GM19395 (cell line): Measurements from ENCODE around the gene IQGAP3.

ENCODE experiments used
- ATAC-seq: cut with Tn5 transposase; IDR thresholded peaks from one replicate; pipeline ENCODE4 v1.9.1; 2021; ENCODE audit warnings: mild to moderate bottlenecking, moderate library complexity; ENCODE audit not compliant: unreplicated experiment

The IQGAP3 gene

GRCh38 chr1:156498432-156499193 lies 73.8 kb downstream of the IQGAP3 start:
- no peak for ATAC-seq

GRCh38 chr1:156497743-156498431 lies 74.5 kb downstream of the IQGAP3 start:
- no peak for ATAC-seq

- ATAC-seq = no peak
These were observed 75.2 kb downstream of the IQGAP3 start for GRCh38 chr1:156497078-156497742.

- ATAC-seq = no peak
These were observed 76.1 kb downstream of the IQGAP3 start for GRCh38 chr1:156496211-156496761.

GRCh38 chr1:156495401-156496140 lies 76.8 kb downstream of the IQGAP3 start:
- no peak for ATAC-seq

GRCh38 chr1:156494309-156494895 lies 78.0 kb downstream of the IQGAP3 start:
- no peak for ATAC-seq

GRCh38 chr1:156493742-156494141 lies 78.6 kb downstream of the IQGAP3 start:
- no peak for ATAC-seq

GRCh38 chr1:156493154-156493631 lies 79.2 kb downstream of the IQGAP3 start:
- no peak for ATAC-seq

- ATAC-seq = no peak
These were observed 79.7 kb downstream of the IQGAP3 start for GRCh38 chr1:156492591-156493080.

GRCh38 chr1:156492013-156492590 lies 80.3 kb downstream of the IQGAP3 start:
- ATAC-seq = no peak

- ATAC-seq = no peak
These were observed 81.0 kb downstream of the IQGAP3 start for GRCh38 chr1:156491151-156491949.

GRCh38 chr1:156490401-156491032 lies 81.8 kb downstream of the IQGAP3 start:
- no peak for ATAC-seq

- ATAC-seq = no peak
These were observed 82.5 kb downstream of the IQGAP3 start for GRCh38 chr1:156489935-156490293.

GRCh38 chr1:156489166-156489934 lies 83.0 kb downstream of the IQGAP3 start:
- peak; percentile 29 for ATAC-seq

GRCh38 chr1:156488566-156489165 lies 83.7 kb downstream of the IQGAP3 start:
- ATAC-seq = peak; percentile 71

- ATAC-seq = no peak
These were observed 84.5 kb downstream of the IQGAP3 start for GRCh38 chr1:156487862-156488261.
